ENCODE results near the gene TMEM45A.

DNA sequence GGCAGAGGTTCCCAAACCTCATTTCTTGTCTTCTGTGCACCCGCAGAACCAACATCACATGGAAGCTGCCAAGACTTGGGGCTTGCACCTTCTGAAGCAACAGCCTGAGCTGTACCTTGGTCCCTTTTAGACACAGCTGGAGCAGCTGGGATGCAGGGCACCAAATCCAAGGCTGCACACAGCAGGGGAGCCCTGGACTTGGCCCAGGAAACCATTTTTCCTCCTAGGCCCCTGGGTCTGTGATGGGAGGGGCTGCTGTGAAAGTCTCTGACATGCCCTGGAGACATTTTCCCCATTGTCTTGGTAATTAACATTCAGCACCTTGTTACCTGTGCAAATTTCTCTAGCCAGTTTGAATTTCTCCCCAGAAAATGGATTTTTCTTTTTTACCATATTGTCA, 33.6 kb upstream of the TMEM45A start:
- TF ChIP-seq CTCF (IDR thresholded peaks at IDR 0.05 in 4 of 5, conservative IDR thresholded peaks at IDR 0.05 in 1 of 5) (no peak), POLR2A (IDR thresholded peaks at IDR 0.05) (no peak)
